ENCODE data around the gene FKBP5.
"Not testable (repeated sequence)": the region's sequence is repeated elsewhere in the genome, so short reads cannot be mapped to it uniquely, and the experiment has no call there.

FKBP5 gene

GRCh38 chr6:35723587-35723986 is 34.9 kb upstream of the FKBP5 start:
- DNase-seq: no peak

GRCh38 chr6:35722121-35722761 is 33.5 kb upstream of the FKBP5 start:
- no peak for DNase-seq

GRCh38 chr6:35719830-35720733 is 31.4 kb upstream of the FKBP5 start:
- peak; percentile 69 for DNase-seq

GRCh38 chr6:35719404-35719829 is 30.7 kb upstream of the FKBP5 start:
- no peak for DNase-seq

GRCh38 chr6:35718911-35719381 is 30.2 kb upstream of the FKBP5 start:
- DNase-seq: peak; percentile 43

DNA sequence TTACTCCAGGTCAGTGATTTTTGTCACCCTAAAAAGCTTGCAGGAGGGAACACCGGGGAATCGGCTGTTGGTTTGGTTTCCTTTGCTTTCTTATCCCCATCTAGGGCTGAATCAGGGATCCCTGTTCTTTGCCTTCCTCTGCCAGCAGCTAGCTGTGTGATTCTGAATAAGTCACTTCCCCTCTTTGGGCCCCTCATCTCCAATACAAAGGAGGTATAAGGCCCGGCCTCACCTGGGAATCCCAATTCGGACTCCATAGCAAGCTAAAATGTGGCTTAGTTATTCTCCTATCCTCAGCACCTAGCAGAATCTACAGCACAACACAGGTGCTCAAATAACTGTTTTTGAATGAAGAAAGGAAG is 29.6 kb upstream of the FKBP5 start:
- no peak for DNase-seq

GRCh38 chr6:35717449-35718374 is 29.0 kb upstream of the FKBP5 start:
- peak; percentile 59 for DNase-seq

- DNase-seq: no peak
Measured at GRCh38 chr6:35716798-35717197, 28.1 kb upstream of the FKBP5 start.

DNA sequence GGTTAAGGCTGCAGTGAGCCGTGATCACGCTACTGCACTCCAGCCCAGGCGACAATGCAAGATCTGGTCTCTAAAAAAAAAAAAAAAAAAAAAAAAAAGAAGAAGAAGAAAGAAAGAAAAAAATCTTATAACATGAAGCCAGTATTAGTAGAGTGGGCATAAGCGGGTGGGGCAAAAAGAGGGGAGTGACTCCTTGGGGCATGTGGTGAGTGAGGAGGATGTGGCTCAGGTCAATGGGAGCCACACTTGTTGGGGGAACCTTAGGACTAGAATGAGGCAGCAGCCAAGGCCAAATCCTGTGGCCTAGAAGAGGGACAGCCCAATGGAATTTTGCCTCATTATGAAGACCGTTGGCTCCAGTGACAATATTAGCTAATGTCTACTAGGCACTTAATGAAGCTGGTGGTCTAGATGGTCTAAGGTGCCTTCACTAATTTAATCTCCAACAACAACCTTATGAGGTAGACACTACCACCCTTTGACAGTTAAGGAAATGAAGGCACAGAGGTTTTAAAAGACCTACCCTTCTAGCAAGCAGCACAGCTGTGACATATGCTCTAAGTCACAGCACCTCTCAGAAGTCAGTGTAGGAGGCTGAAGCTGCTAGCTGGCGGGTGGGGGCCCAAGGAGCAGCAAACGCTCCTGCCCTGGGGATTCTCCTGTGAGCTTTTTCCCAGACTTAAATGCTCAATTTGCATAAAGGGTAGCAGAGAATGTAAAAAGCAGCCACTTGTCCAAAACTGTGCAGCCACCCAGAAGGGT is 24.5 kb upstream of the FKBP5 start:
- DNase-seq: no peak

GRCh38 chr6:35711731-35712130 is 23.0 kb upstream of the FKBP5 start:
- no peak for DNase-seq

- no peak for DNase-seq
Measured at GRCh38 chr6:35710241-35710847, 21.6 kb upstream of the FKBP5 start.

- no peak for DNase-seq
Measured at GRCh38 chr6:35708585-35708984, 19.9 kb upstream of the FKBP5 start.

DNA sequence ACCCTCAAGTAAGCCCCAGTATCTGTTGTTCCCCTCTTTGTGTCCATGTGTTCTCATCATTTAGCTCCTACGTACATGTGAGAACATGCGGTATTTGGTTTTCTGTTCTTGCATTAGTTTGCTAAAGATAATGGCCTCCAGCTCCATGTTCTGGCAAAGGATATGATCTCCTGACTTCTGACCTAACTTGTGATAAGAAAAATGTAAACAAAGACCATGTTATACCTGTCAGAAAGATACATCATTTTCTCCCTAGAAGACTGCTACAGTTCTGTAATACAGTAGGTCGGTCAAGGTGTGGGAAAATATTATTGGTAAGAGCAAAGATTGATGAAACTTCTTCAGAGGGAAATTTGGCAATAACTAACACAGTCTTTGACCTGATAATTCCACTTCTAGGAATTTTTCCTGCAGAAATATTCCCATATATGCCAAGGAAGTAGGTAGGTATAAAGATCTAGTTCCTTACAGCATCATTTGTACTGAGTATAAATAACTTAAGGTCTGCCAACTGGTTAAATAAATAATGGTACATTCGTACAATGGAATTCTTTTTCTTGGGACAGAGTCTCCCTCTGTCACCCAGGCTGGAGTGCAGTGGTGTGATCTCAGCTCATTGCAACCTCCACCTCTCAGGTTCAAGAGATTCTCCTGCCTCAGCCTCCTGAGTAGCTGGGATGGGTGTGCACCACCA is 19.1 kb upstream of the FKBP5 start:
- DNase-seq: no peak

DNA sequence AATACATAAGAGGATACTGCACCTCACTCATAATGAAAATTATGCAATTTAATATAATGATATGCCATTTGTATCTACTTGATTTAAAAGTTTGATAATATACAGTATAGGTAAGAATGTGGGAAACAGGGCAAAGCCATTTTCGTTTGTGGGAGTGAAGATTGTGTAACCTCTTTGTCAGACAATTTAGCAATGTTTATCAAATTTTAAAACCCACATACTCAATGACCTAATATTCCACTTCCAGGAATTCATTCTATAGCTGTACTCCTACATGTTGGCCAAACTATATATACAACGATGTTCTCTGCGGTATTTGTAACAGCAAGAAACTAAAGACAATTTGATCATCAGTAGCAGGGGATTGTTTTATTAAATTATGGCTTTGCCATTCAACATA is 17.8 kb upstream of the FKBP5 start:
- peak; percentile 83 for DNase-seq

DNA sequence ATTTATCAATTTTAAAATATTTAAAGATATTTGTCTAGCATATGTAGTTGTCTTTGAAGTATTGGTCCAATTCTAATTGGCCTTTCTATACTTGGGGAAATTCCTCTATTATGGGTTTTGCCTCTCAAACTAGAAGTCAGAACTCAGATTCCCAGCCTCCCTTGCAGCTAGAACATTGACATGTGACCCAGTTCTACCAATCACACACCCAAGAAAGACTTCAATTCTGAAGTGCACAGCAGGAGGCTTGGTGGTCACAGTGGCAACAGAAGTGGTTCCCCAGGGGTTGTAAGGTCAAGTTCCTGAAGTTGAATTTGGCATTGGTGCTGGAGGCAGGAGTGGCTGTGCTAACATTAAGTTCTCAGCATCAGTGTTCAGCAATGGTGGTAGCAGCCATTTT is 14.8 kb upstream of the FKBP5 start:
- DNase-seq: no peak

GRCh38 chr6:35698858-35699257 is 10.1 kb upstream of the FKBP5 start:
- no peak for DNase-seq

GRCh38 chr6:35698430-35698829 is 9.7 kb upstream of the FKBP5 start:
- DNase-seq: not testable (repeated sequence)

DNA sequence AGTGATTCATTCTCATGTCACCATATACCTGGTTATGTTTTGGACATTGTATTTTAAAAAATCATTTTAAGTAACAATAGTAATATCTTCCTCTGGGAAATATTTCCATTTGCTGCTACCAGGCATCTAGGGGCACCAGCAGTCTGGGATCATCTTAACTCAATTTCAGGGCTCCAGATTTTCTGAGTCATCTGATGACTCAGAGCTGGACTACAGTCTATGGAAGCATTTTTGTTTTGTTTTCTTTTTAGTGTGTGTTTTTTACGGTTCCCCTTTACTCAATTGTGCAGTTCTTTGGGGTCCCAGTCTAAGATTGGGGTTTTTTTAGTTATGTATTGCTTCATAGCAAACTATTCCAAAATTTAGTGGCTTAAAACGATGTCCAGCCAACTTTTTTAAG is 5.7 kb upstream of the FKBP5 start:
- no peak for DNase-seq

- DNase-seq: peak; percentile 82
Measured at GRCh38 chr6:35691027-35691824, 2.5 kb upstream of the FKBP5 start.

DNA sequence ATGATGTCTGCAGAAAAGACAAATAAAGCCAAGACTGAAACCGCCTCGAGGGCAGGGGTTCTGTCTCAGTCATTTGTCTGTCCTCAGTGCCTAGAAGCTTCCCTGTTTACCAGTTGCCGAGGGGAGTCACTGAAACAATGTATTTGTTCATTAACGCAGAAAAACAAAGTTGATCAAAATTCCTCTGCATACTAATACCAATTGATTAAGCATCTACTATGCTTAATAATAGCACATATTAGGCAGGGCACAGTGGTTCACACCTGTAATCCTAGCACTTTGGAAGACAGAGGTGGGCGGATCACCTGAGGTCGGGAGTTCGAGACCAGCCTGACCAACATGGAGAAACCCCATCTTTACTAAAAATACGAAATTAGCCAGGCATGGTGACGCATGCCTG is 1.8 kb upstream of the FKBP5 start:
- DNase-seq: no peak

Measured in GF-D8 (cell line).